GM12878 (cell line): Measurements from ENCODE around the gene FGD6. TPM values are rescaled to one million over a fixed set of nuclear protein-coding genes. Genes with fewer than 3 reads are reported as not detected.

Experiments
- ATAC-seq: fragments of 200-7000 bp; cut with Tn5 transposase; 3 replicates; pipeline ENCODE4 v1.9.1; 2020; ENCODE audit warnings: mild to moderate bottlenecking, moderate library complexity
- BruUV-seq: library from RNA; stranded (reverse); fragments of 400-500 nt; replicated peaks from 2 replicates; lab custom pipeline; 2021; lab: Mats Ljungman, UMichigan
- CTCF ChIA-PET: fragments of 300-600 bp; sonication (Branson Sonifier 250); formaldehyde crosslinking; extraction: SDS; loops from one replicate; lab custom pipeline; 2021; ENCODE audit warnings: inconsistent platforms; lab: Yijun Ruan, JAX
- POLR2A ChIA-PET: fragments of 350-600 bp; formaldehyde crosslinking; extraction: SDS; loops from one replicate; lab custom pipeline; 2021; ENCODE audit warnings: inconsistent platforms; lab: Charles Lee
- RAD21 ChIA-PET: fragments of 300-600 bp; sonication (Branson Sonifier 250); formaldehyde crosslinking; loops from one replicate; lab custom pipeline; 2023; ENCODE audit warnings: antibody characterized with exemption; ENCODE audit not compliant: unreplicated experiment; lab: Charles Lee
- SMC1A ChIA-PET: fragments of 300-600 bp; sonication (Branson Sonifier 250); formaldehyde crosslinking; loops from one replicate; lab custom pipeline; 2023; ENCODE audit not compliant: unreplicated experiment, uncharacterized antibody; lab: Charles Lee
- DNase-seq: peaks from one replicate; pipeline ENCODE4 v3.0.0-alpha.2; 2011; ENCODE audit warnings: low read depth, low spot score
- FAIRE-seq: peaks from 3 replicates; lab custom pipeline; 2011; peaks lifted over from hg19 to GRCh38; lab: Jason Lieb, UNC
- H2AFZ ChIP-seq: 2 replicates; pipeline ENCODE4 v1.6.0; 2011; ENCODE audit warnings: low read depth, low read length, control low read depth; ENCODE audit not compliant: control insufficient read depth
- H3K27ac ChIP-seq: 2 replicates; pipeline ENCODE4 v1.5.1; 2011; ENCODE audit warnings: control low read depth; ENCODE audit not compliant: control insufficient read depth, insufficient read depth
- H3K27me3 ChIP-seq, 2 experiments: replicated peaks in 1 of 2; 2 replicates each; pipeline versions ENCODE4 v1.6.0 to v1.6.1; 2011; ENCODE audit warnings: low read length in 1 of 2; ENCODE audit not compliant: control insufficient read depth in 2 of 2, insufficient read depth in 2 of 2
- H3K36me3 ChIP-seq, 2 experiments: 2 replicates each; pipeline ENCODE4 v1.5.1; 2011; ENCODE audit warnings: low read length in 1 of 2; ENCODE audit not compliant: control insufficient read depth in 2 of 2, insufficient read depth in 2 of 2
- H3K4me1 ChIP-seq: 2 replicates; pipeline ENCODE4 v1.6.1; 2011; ENCODE audit warnings: mild to moderate bottlenecking, low read length, moderate library complexity, mixed read lengths; ENCODE audit not compliant: control insufficient read depth, insufficient read depth
- H3K4me2 ChIP-seq: 2 replicates; pipeline ENCODE4 v1.6.0; 2011; ENCODE audit warnings: control low read depth; ENCODE audit not compliant: control insufficient read depth, insufficient read depth
- H3K4me3 ChIP-seq: fragments of 200-600 bp; sonication (generic); 2 replicates; pipeline ENCODE4 v1.5.1; 2016
- H3K79me2 ChIP-seq: 2 replicates; pipeline ENCODE4 v1.6.0; 2011; ENCODE audit warnings: low read length; ENCODE audit not compliant: control insufficient read depth, insufficient read depth
- H3K9ac ChIP-seq: 2 replicates; pipeline ENCODE4 v1.8.0; 2011; ENCODE audit warnings: low read length, control low read depth, mixed read lengths; ENCODE audit not compliant: control insufficient read depth, insufficient read depth
- H3K9me3 ChIP-seq: replicated peaks from 3 replicates; pipeline ENCODE4 v1.5.1; 2011; ENCODE audit warnings: mild to moderate bottlenecking, low read length; ENCODE audit not compliant: control insufficient read depth, insufficient read depth
- H4K20me1 ChIP-seq: 2 replicates; pipeline ENCODE4 v1.6.0; 2011; ENCODE audit not compliant: control insufficient read depth, insufficient read depth
- HSF1 ChIP-seq: fragments of 150-350 bp; IDR thresholded peaks from 2 replicates; pipeline ENCODE4 v1.6.1; 2014; ENCODE audit warnings: mild to moderate bottlenecking, low read depth, low read length
- MAX ChIP-seq: IDR thresholded peaks from 2 replicates; pipeline ENCODE4 v1.6.1; 2012; ENCODE audit warnings: low read depth, low read length, improper control_type of control experiment
- MTA2 ChIP-seq: fragments of 450-650 bp; IDR thresholded peaks from 2 replicates; pipeline ENCODE4 v1.6.1; 2016; ENCODE audit warnings: low read depth, mild to moderate bottlenecking, moderate library complexity
- RBBP5 ChIP-seq: fragments of 200-600 bp; sonication (generic); conservative IDR thresholded peaks from 2 replicates; pipeline ENCODE4 v1.6.1; 2016
- SIX5 ChIP-seq: IDR thresholded peaks from 2 replicates; pipeline ENCODE4 v1.6.1; 2011; ENCODE audit warnings: mild to moderate bottlenecking, low read depth, low read length, moderate library complexity; ENCODE audit not compliant: severe bottlenecking
- STAT1 ChIP-seq: fragments of 450-650 bp; conservative IDR thresholded peaks from 2 replicates; pipeline ENCODE4 v1.6.1; 2014; ENCODE audit warnings: antibody characterized with exemption, mild to moderate bottlenecking
- ZBTB4 ChIP-seq: fragments of 450-650 bp; formaldehyde crosslinking; IDR thresholded peaks from 2 replicates; pipeline ENCODE4 v1.4.0; 2022; ENCODE audit warnings: mild to moderate bottlenecking, moderate library complexity
- ZZZ3 ChIP-seq: IDR thresholded peaks from 2 replicates; pipeline ENCODE4 v1.6.1; 2011; ENCODE audit warnings: low read depth; ENCODE audit not compliant: control insufficient read depth, insufficient read length
- WGBS: methylation state at CpG from one replicate; pipeline ENCODE4 v1.1.6; 2016; ENCODE audit warnings: low lambda C conversion rate; ENCODE audit not compliant: insufficient replicate concordance, insufficient coverage; ENCODE audit errors: missing lambda C conversion rate; 5-methylcytosine and 5-hydroxymethylcytosine counted together
- in situ Hi-C: fragments of 300-500 bp; cut with MboI; formaldehyde crosslinking; loops from 9 replicates; pipeline ENCODE4 v1.14.3; 2018; ENCODE audit warnings: mixed read lengths
- intact Hi-C: fragments of 100-400 bp; cut with micrococcal nuclease; formaldehyde crosslinking; loops from one replicate; pipeline ENCODE4 v1.14.2; 2022; ENCODE audit not compliant: unreplicated experiment
- polyA plus RNA-seq, 11 experiments: library from polyadenylated mRNA; depleted of rRNA in 4 of 11; unstranded in 6 of 11; stranded (reverse) in 5 of 11; fragments of >200 nt; fragmentation: Nextera tagmentation in 4 of 11; fragmentation: Illumina TruSeq in 1 of 11; extraction: Ambion mirVana in 4 of 11; extraction: Trizol in 1 of 11; gene quantifications; 1 replicate in 1 of 11; 2 replicates in 10 of 11; pipeline versions ENCODE4 v1.2.1 to v1.2.3, GENCODE V29; 2011 to 2016; ENCODE audit warnings: inconsistent platforms in 2 of 11, missing spikeins in 2 of 11, low read depth in 1 of 11
- total RNA-seq, 4 experiments: library from RNA; depleted of rRNA in 3 of 4; stranded (reverse); fragments of >200 nt in 3 of 4; fragmentation: Illumina TruSeq in 1 of 4; extraction: Trizol in 1 of 4; gene quantifications; 2 replicates each; pipeline versions ENCODE4 v1.2.1 to v1.2.3, GENCODE V29; 2013 to 2021

Gene FGD6
- total and polyA plus RNA-seq, 10 of the 15 experiments (the other 5 are each of a cell fraction or from before 2014, with no cell fraction given): 2.4 to 15.5 (median 8.9) TPM

- Histone ChIP-seq H2AFZ (no peak overlapping the region), H3K9ac (no peak overlapping the region), H3K36me3 (peaks cover 2 to 6% of the 10 kb centered on the region in 2 experiments; a peak in 2 of 4 replicates), H4K20me1 (no peaks in the 10 kb centered on the region), H3K27ac (no peak overlapping the region), H3K9me3 (no peaks in the 10 kb centered on the region), H3K27me3 (no peaks in the 10 kb centered on the region), H3K4me1 (no peaks in the 10 kb centered on the region), H3K79me2 (no peaks in the 10 kb centered on the region), H3K4me2 (no peak overlapping the region), H3K4me3 (no peak overlapping the region)
- TF ChIP-seq ZBTB4 (CRISPR knock-in tag): no peak
- no peak for TF ChIP-seq MTA2
- TF ChIP-seq ZZZ3: no peak
- TF ChIP-seq STAT1: no peak
- TF ChIP-seq RBBP5: no peak
- no peak for TF ChIP-seq SIX5
- TF ChIP-seq MAX: no peak
- no peak for TF ChIP-seq HSF1
- ChIA-PET POLR2A (interaction anchor here (0.5 kb wide), 1 partner anchor 59 kb away, joined by 3 read pairs; no protein-coding TSS in a partner anchor), CTCF (interaction anchor here (0.6 to 1.2 kb wide), 4 partner anchors 19 to 1660 kb away, joined by 3 to 4 read pairs (median 3); no protein-coding TSS in a partner anchor), RAD21 (no interaction called here), SMC1A (interaction anchor here (1.9 kb wide), 1 partner anchor 146 kb away, joined by 5 read pairs; no protein-coding TSS in a partner anchor)
- BruUV-seq: no TSS peak
- intact Hi-C loops: no loop called here
- ATAC-seq (no peak), FAIRE-seq (no peak), DNase-seq (no peak)
- 98% methylated on average over 3 of the region's 3 CpGs for WGBS
- in situ Hi-C loops: no loop called here
These were observed 45.5 kb upstream of the FGD6 start for GRCh38 chr12:95262808-95263207.
